GM13976 (cell line): Measurements from ENCODE around the gene GRIFIN.

Source experiments
- DNase-seq: peaks from one replicate; pipeline ENCODE4 v3.0.0; 2012; ENCODE audit warnings: low spot score
- in situ Hi-C: fragments of 300-500 bp; cut with MboI; formaldehyde crosslinking; loops from one replicate; pipeline ENCODE4 v1.12.0; 2022; ENCODE audit warnings: low sequenced_read_pairs, mixed read lengths, inconsistent platforms; ENCODE audit not compliant: unreplicated experiment
- TF ChIP-seq, protein P1 (sequence below): IDR thresholded peaks from 2 replicates; pipeline ENCODE4 v1.5.1; 2012; ENCODE audit warnings: borderline replicate concordance, mild to moderate bottlenecking; ENCODE audit not compliant: insufficient read depth; ENCODE audit errors: extremely low read depth, missing control alignments, control extremely low read depth

Gene GRIFIN

DNA sequence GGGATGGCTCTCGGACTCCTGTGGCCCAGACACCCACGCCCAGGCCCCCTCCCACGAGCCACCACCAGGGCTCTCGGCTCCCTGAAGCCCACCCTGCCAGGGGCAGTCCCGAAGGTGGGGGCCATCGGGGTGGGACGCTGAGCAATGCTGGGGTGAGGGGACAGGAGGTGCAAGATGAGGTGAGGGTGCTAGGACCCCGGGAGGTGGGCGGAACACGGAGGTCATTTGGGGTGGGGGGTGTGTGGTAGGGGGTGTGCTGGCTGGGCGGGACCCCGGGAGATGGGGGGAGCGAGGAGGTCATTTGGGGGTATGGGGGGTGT is 26.4 kb upstream of the GRIFIN start:
- no peak for DNase-seq
- in situ Hi-C loops, result no loop called here
- TF ChIP-seq, protein P1, sequence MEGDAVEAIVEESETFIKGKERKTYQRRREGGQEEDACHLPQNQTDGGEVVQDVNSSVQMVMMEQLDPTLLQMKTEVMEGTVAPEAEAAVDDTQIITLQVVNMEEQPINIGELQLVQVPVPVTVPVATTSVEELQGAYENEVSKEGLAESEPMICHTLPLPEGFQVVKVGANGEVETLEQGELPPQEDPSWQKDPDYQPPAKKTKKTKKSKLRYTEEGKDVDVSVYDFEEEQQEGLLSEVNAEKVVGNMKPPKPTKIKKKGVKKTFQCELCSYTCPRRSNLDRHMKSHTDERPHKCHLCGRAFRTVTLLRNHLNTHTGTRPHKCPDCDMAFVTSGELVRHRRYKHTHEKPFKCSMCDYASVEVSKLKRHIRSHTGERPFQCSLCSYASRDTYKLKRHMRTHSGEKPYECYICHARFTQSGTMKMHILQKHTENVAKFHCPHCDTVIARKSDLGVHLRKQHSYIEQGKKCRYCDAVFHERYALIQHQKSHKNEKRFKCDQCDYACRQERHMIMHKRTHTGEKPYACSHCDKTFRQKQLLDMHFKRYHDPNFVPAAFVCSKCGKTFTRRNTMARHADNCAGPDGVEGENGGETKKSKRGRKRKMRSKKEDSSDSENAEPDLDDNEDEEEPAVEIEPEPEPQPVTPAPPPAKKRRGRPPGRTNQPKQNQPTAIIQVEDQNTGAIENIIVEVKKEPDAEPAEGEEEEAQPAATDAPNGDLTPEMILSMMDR, result no peak

DNA sequence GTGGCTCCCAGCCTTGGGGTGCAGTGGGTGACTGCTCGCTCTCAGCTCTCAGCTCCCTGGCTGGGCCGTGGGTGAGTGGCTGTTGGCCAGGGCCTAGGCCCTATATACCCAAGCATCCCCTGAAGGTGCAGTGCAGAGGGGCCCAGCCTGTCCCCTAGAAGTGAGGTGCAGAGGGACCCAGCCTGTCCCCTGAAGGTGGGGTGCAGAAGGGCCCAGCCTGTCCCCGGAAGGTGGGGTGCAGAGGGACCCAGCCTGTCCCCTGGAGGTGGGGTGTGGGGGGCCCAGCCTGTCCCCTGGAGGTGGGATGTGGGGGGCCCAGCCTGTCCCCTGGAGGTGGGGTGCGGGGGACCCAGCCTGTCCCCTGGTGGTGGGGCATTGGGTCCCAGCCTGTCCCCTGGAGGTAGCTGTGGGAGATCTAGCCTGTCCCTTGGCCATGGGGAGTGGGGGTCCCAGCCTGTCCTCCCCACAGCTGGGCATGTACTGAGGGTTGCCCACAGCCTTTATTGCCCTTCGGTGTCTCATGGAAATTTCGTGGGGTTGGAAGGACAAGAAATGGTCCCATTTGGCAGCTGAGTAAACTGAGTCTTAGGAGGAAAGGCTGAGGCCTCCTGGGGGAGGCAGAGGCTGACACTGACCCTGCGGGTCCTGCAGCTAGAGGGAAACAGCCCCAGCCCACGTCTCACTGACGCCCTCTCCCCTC is 25.9 kb upstream of the GRIFIN start:
- TF ChIP-seq, protein P1, result no peak
- in situ Hi-C loops, result no loop called here
- no peak for DNase-seq

DNA sequence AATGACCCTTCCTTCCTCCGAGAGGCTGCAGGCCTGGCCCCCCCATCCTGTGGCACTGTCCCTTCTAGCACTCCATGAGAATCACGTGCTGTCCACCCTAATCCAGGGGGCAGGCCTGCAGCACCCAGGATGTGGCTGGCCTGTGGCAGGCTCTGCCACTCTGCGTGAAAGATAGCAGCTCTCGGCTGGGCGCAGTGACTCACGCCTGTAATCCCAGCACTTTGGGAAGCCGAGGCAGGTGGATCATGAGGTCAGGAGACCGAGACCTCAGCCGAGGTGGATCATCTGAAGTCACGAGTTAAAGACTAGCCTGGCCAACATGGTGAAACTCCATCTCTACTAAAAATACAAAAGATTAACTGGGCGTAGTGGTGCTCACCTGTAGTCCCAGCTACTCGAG is 24.5 kb upstream of the GRIFIN start:
- DNase-seq, result no peak
- TF ChIP-seq, protein P1, result no peak
- in situ Hi-C loops, result no loop called here

DNA sequence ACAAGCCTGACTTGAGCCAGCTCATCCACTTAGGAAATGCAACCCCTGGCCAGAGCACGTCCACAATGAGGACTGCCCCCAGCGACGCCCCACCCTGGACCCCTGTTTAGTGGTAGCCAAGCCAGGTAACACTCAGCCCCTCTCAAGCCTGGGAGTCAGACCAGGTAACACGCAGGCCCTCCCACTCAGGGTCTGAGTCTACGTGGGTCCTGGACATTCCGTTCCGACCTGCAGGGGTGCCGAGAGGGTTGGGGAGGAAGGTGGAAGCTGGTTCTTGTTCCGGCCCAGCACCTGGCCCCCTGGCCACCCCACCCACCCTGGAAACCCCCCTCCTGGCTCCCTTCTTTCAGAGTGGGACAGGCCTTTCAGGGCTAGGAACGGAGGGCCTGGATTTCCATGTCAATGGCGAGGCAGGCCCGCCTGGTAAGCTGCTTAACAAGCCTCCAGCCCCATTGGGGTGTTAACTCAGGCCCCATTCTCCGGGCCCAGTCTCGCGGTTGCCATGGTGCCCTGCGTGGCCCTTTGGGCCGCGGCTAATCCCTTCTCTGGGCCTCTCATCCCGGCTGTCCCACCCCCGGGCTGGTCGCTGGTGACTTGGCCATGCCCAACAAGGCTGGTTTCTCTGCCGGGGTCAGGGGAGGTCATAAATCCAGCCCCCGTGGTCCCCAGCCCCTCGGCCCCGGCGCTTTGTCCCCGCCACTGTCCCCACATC is 23.7 kb upstream of the GRIFIN start:
- DNase-seq, result no peak
- in situ Hi-C loops, result no loop called here
- TF ChIP-seq, protein P1, result no peak

DNA sequence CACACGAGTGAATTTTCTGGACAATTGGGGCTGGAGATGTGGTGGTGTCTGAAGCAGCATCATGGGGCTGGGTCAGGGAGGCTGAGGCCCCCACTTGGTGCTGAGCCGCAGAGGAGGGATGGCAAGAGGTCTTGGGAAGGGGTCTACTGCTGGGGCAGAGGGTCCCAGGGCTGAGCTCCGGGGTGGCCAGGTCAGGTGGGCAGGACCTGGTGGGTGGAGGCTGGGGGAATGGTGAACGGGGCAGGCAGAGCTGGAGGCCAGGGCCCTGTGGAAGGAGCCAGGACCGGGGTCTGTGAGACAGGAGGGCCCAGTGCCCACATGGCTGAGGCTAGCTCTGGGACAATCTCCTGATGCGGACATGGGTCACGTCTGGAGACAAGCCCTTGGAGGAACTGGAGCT is 23.0 kb upstream of the GRIFIN start:
- DNase-seq, result no peak
- TF ChIP-seq, protein P1, result no peak
- in situ Hi-C loops, result no loop called here

DNA sequence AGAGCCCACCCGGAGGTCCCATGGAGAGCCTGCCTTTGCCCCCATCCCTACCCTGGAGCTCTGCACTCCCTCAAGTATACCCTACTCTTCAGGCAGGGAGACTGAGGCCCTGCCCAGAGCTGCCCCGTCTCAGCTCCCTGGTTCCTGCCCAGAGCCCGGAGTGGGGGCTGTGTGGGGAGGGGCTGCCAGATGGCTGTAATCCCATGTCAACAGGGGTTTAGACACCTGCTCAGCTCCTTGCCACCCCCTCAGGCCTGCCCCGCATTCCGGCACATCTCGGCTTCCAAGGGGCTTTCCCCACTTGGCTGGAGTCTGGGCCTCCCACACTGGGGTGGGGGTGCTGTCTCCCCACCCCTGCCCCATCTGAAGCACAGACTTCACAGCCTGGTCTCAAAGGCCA is 22.5 kb upstream of the GRIFIN start:
- TF ChIP-seq, protein P1, result no peak
- no peak for DNase-seq
- in situ Hi-C loops, result no loop called here
